Stimulated activated CD4-positive, alpha-beta T cell treated with anti-CD3 and anti-CD28 coated beads, Interleukin-15, amount 100 ng/mL, for 24 hours (primary cell): ENCODE results near the gene MEAK7.

ENCODE experiments used
- DNase-seq: peaks from one replicate; pipeline ENCODE4 v3.0.0-alpha.2; 2020

The MEAK7 gene

DNA sequence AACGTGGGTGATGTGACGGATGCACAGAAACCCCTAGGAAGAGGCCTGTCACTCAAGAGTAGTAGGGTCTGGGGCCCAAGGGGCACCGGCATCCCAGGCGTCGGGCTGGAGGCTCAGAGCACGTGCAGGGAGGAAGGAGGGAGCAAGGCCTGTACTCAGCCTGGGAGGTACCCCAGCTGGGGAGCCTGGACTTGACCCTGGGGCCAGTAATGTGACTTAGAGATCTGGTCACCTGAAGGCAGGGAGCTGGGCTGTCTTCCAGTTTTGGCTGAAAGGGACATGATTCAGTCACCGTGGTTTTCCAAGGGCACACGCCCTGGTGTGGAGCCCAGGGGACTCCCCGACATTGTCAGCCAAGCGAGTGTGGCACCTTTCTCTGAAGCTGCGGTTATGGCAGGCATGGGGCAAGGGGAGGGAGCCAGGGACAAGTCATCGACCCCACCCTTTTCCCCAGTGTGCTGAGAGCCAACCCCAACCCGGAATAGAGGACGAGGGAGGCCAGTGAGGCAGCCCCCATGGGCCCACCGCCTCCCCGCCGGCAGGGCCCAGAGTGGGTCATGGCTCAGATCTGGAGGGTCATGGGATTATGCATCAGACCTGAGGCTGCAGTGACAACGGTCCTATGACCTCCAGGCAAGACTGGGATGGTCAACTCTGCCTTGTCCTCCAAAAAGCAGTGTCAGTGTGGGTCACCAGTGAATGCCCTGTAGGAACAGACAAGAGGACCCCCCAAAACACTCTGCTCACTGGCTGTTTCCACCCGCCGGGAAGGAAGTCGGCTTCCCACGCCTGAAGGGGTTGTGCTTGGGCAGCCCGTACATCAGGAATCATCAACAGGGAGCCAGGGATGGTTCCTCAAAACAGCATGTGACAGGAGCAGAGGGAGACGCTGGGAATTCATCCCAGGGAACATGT lies 41.9 kb downstream of the MEAK7 start:
- no peak for DNase-seq

GRCh38 chr16:84461413-84462295 lies 42.8 kb downstream of the MEAK7 start:
- no peak for DNase-seq

DNA sequence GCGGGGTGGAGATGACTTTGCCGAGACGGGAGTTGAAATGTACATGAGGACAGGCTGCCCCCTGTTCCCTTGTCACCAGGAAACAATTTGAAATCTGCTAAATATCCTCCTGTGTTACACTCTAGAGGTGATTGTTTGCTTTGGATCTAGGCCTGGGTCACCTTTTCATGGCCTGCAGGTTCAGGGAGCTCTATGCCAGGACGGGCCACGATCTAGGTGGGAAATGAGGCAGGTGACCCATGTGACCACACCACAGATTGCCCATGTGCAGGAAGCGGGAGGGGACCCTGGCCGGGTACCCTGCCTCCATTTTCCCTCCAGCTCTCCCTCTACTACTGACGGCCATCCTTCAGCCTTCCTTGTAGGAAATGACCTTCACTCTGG lies 43.4 kb downstream of the MEAK7 start:
- DNase-seq = no peak

DNA sequence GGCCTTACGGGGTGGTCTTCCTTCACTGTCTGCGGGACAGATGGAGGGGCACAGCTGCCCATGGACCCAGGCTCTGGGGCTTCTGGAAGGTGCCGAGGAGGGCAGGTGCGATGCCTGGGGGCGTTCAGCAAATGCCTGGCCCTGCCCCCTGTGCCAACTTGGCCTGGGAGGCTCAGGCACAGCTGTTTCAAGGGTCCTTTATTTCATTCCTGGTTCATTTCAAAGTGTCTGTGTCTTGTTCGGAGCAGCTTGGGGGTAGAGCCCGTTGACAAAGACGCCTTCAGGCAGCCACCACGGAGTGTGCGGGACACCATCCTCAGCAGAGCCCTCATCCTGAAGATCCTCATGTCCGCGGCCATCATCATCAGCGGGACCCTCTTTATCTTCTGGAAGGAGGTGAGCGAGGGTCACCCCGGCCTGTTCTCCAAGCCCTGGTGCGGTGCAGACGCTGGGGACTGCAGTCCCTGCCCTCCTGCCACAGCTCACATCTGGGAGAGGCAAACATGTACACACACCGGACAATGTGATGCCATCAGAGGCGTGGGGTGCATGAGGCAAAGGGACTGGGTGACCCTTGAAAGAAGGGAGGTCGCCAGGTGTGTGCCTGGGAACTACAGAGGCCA lies 43.9 kb downstream of the MEAK7 start:
- DNase-seq = no peak

DNA sequence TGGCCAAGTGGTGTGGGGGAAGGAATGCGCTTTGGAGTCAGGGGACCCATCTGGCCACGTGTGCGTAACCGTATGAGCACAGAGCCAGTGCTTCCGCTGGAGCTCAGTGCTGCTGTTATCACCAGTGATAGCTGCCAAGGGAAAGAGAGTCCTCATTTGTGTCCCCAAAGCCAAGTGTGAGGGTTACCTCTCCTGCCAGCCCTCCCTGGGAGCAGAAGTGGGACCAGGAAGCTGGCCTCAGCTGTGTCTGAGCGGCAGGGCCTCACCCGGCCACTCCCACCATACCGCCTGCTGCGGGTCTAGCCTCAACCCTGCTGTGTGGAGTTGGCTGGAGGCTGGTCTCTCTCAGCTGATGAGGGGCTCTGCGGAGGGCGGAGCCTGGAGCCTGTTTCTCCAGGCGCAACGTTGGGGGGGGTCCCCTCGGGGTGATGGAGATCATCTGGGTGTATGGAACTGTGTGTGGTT lies 44.5 kb downstream of the MEAK7 start:
- DNase-seq = no peak

GRCh38 chr16:84459533-84459894 lies 44.9 kb downstream of the MEAK7 start:
- DNase-seq = no peak

DNA sequence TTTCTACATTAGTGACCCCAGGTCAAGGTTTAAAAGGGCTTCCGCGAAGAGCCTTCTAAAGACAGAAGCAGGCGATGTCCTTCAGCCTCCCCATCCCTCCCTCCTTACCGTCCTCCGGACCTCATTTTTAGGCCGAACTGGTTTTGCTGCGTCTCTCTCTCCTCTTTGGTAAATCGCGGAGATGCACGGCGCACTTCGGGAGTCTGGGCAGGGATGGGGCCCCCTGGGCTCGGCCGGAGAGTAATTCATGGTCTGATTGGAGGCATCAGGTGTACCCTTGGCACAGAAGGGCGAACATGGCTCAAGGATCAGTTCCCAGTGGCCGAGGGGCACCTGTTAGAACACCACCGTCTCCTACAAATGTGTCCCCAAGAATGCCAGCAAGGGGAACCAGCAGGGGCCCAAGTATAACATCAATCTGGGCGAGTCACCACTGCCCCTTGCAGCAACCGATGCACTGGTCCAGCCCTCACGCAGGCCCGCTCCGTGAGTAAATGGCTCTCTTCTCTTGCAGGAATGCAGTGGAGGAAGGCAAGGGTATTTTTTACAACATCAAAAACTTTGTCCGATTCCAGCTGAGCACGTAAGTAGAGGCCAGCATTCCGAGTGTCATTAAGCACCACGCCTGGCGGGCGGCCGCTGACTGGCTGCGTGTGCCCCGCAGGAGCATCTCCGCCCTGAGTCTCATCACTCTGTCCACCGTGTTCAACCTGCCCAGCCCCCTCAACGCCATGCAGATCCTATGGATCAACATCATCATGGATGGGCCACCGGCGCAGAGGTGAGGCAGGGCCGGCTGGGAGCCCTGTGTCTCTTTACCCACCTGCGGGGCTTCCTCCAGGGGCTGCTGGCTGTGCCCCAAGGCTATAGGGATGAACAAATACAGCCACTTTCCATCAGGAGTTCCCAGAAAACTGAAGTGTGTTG lies 45.6 kb downstream of the MEAK7 start:
- no peak for DNase-seq

- DNase-seq = no peak
Observed at GRCh38 chr16:84455031-84455430, 49.4 kb downstream of the MEAK7 start.
